ENCODE results near the gene NDUFS1. TPM values are rescaled to one million over a fixed set of nuclear protein-coding genes. Genes with fewer than 3 reads are reported as not detected.
"Not testable (repeated sequence)": the region's sequence is repeated elsewhere in the genome, so short reads cannot be mapped to it uniquely, and the experiment has no call there.

The NDUFS1 gene
- total and polyA plus RNA-seq, 9 donors, result 17.3 to 86.7 (median 58.3) TPM

DNA sequence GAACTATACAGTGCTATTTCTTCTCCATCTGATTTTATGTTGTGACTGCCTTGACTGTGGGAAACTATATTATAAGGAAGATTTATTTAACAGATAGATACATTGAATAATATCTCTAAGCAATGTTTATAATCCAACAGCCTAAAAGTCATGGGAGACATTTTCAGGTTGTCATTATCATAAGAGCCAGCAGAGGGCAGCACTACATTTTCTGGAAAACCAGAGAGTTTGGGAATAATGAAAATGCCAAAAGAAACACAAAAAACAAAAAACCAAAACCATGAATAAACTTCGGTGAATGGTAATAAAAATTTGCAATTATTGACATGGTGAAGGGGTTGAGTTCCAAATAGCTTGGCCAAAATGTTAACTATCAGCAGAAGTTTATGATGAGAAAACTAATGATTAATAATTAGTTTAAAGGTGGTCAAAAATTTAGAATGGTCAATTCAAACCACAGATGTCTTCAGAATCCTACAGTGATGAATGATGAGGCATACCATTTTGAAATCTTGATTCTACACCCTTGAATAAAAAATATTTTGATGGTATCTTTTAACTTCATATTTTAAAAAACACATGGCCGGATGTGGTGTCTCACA, 5.1 kb upstream of the NDUFS1 start:
- TF ChIP-seq, protein P1, sequence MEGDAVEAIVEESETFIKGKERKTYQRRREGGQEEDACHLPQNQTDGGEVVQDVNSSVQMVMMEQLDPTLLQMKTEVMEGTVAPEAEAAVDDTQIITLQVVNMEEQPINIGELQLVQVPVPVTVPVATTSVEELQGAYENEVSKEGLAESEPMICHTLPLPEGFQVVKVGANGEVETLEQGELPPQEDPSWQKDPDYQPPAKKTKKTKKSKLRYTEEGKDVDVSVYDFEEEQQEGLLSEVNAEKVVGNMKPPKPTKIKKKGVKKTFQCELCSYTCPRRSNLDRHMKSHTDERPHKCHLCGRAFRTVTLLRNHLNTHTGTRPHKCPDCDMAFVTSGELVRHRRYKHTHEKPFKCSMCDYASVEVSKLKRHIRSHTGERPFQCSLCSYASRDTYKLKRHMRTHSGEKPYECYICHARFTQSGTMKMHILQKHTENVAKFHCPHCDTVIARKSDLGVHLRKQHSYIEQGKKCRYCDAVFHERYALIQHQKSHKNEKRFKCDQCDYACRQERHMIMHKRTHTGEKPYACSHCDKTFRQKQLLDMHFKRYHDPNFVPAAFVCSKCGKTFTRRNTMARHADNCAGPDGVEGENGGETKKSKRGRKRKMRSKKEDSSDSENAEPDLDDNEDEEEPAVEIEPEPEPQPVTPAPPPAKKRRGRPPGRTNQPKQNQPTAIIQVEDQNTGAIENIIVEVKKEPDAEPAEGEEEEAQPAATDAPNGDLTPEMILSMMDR (IDR thresholded peaks at IDR 0.05), result peak; percentile 50 to 60 (median 60)
- no peak for TF ChIP-seq EP300 (IDR thresholded peaks at IDR 0.05)
- peak in 2 of 5 donors; percentile 32 to 53 for DNase-seq
- H3K27me3 ChIP-seq, result no peaks in the 10 kb centered on the region
- intact Hi-C loops (cut with DNase I), result no loop called here
- H3K4me1 ChIP-seq (ENCODE audit: insufficient read depth), result peaks cover 5% of the 10 kb centered on the region
- no peak overlapping the region for H3K4me3 ChIP-seq
- H3K27ac ChIP-seq, result no peak overlapping the region
- 51 to 56% (median 52%) methylated on average over 2 of the region's 2 CpGs for WGBS, 3 donors
- H3K36me3 ChIP-seq, result no peaks in the 10 kb centered on the region
- H3K9me3 ChIP-seq, result no peaks in the 10 kb centered on the region

DNA sequence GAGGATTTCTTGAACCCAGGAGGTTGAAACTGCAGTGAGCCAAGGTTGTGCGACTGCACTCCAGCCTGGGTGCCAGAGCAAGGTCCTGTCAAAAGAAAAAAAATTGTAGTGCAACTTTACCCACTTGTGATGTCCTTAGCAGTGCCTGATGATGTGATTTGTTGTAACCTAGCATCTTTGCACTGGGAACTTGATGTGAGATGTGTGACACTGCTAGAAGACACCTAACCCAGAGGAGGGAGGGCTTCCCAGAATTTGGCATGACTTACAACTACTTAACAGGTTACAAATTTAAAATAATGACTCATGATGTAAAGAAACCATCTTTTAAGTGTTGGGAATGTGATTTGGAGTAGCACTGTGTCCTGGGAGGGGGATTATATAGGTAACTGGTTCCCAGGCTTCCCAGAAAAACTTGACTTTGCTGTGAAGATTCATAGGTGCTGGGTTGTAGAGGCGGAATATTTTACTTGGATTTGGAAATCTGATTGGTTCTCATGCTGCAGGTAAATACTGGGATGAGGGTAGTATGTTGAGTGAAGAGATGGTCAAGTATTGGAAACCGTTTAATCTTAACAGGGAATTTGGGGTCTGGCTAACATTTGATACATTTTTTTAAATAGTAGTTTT, 4.1 kb upstream of the NDUFS1 start:
- H3K27ac ChIP-seq, result no peak overlapping the region
- H3K4me1 ChIP-seq (ENCODE audit: insufficient read depth), result peaks cover 5% of the 10 kb centered on the region
- no peak for DNase-seq
- H3K9me3 ChIP-seq, result no peaks in the 10 kb centered on the region
- WGBS, 3 donors, result 73 to 74% (median 74%) methylated on average over 3 of the region's 3 CpGs
- H3K36me3 ChIP-seq, result no peaks in the 10 kb centered on the region
- H3K27me3 ChIP-seq, result no peaks in the 10 kb centered on the region
- no peak overlapping the region for H3K4me3 ChIP-seq
- intact Hi-C loops (cut with DNase I), result no loop called here
- TF ChIP-seq EP300 (IDR thresholded peaks at IDR 0.05), result no peak
- TF ChIP-seq POLR2A (IDR thresholded peaks at IDR 0.05), result no peak
- TF ChIP-seq, protein P1 (IDR thresholded peaks at IDR 0.05), result no peak

- H3K36me3 ChIP-seq; DNase-seq; H3K4me1 ChIP-seq (ENCODE audit: insufficient read depth); H3K27me3 ChIP-seq; intact Hi-C loops (cut with DNase I); H3K9me3 ChIP-seq; H3K4me3 ChIP-seq; H3K27ac ChIP-seq: not testable (repeated sequence)
- 76 to 83% (median 83%) methylated on average over 4 of the region's 4 CpGs for WGBS, 3 donors
Measured at GRCh38 chr2:206162401-206162800, 3.2 kb upstream of the NDUFS1 start.

DNA sequence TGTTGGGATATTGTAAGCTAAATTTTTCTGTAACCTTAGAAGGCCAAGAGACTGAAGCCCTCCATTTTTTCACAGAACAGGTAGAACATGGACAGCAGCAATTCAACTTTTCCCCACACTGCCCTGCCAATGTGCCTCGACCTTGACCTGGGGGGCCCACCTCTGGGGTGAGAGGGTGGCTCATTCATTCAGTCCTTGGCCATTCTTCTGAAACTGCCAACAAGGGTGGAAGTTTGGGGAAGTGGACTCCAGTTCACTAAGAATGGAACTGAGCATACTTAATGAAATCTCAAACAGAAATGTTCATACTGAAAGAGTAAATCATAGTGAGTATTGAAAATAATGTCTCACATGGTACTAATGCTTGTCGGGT, 1.5 kb upstream of the NDUFS1 start:
- 32 to 35% (median 35%) methylated on average over 2 of the region's 2 CpGs for WGBS, 3 donors
- DNase-seq, result peak in 1 of 5 donors; percentile 40
- intact Hi-C loops (cut with DNase I), result no loop called here
- Histone ChIP-seq H3K27me3 (no peaks in the 10 kb centered on the region), H3K4me3 (peak overlapping the region; percentile 90), H3K36me3 (no peaks in the 10 kb centered on the region), H3K9me3 (no peaks in the 10 kb centered on the region), H3K27ac (no peak overlapping the region), H3K4me1 (ENCODE audit: insufficient read depth) (peaks cover 10% of the 10 kb centered on the region)
- no peak for TF ChIP-seq POLR2A (IDR thresholded peaks at IDR 0.05)
- TF ChIP-seq, protein P1 (IDR thresholded peaks at IDR 0.05), result no peak
- TF ChIP-seq EP300 (IDR thresholded peaks at IDR 0.05), result no peak

DNA sequence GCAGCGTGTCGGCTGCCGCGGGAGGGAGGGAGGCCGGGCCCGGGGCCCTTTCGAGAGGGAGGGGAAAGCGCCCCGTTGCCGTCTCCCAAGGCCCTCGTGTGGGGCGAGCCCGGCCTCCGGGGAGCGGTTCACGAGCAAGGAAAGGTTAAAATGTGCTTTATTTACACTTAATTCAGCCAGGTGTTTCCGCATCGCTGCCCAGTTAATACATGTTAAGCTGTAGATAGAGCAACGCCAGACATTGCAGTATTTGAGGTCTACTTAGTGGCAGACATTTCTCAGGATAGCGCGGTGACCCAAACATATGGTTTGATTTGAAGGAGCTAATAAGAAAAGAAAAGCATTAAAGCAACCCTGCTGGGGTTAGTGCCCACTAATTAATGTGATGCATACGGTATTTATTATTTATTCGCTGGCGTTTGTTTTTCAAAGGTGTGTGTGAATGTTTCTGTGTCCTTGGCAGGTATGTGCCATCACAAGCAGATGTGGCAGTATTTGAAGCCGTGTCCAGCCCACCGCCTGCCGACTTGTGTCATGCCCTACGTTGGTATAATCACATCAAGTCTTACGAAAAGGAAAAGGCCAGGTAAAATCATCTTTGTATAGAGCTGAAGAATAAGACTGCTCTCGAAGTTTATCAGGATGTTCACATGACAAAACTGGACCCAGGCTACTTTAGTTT, 1.0 kb upstream of the NDUFS1 start:
- Histone ChIP-seq H3K27ac (peak overlapping the region; percentile 77 to 83), H3K4me1 (ENCODE audit: insufficient read depth) (peaks cover 10% of the 10 kb centered on the region), H3K36me3 (no peaks in the 10 kb centered on the region), H3K4me3 (peak overlapping the region; percentile 90), H3K27me3 (no peaks in the 10 kb centered on the region), H3K9me3 (no peaks in the 10 kb centered on the region)
- intact Hi-C loops (cut with DNase I), result no loop called here
- 2 to 4% (median 3%) methylated on average over 30 of the region's 30 CpGs for WGBS, 3 donors
- no peak for DNase-seq
- TF ChIP-seq, protein P1 (IDR thresholded peaks at IDR 0.05), result no peak
- TF ChIP-seq EP300 (IDR thresholded peaks at IDR 0.05) (no peak), POLR2A (IDR thresholded peaks at IDR 0.05) (no peak)

All from ovary (tissue), 9 donors.